KMS-11 (cell line): ENCODE results near the gene MAP3K10.
"Not testable (repeated sequence)": the region's sequence is repeated elsewhere in the genome, so short reads cannot be mapped to it uniquely, and the experiment has no call there.

Source experiments
- H2AFZ ChIP-seq: fragments of 200-600 bp; sonication (generic); 2 replicates; pipeline ENCODE4 v1.6.1; 2016; ENCODE audit warnings: antibody characterized with exemption, mixed run types, low read depth
- H3K27ac ChIP-seq: fragments of 200-600 bp; sonication (generic); 2 replicates; pipeline ENCODE4 v1.6.1; 2016; ENCODE audit warnings: mild to moderate bottlenecking, mixed run types
- H3K27me3 ChIP-seq: fragments of 200-600 bp; sonication (generic); 2 replicates; pipeline ENCODE4 v1.6.1; 2017; ENCODE audit warnings: mild to moderate bottlenecking, low read depth, mixed run types, moderate library complexity; ENCODE audit not compliant: insufficient read depth
- H3K36me3 ChIP-seq: fragments of 200-600 bp; sonication (generic); 2 replicates; pipeline ENCODE4 v1.6.1; 2017; ENCODE audit warnings: mild to moderate bottlenecking, mixed run types; ENCODE audit not compliant: insufficient read depth
- H3K4me1 ChIP-seq: fragments of 200-600 bp; sonication (generic); 2 replicates; pipeline ENCODE4 v1.6.1; 2016; ENCODE audit warnings: mild to moderate bottlenecking, low read depth, mixed run types; ENCODE audit not compliant: poor library complexity, severe bottlenecking
- H3K4me2 ChIP-seq: fragments of 200-600 bp; sonication (generic); 2 replicates; pipeline ENCODE4 v1.7.0; 2016; ENCODE audit warnings: mild to moderate bottlenecking, mixed run types
- H3K4me3 ChIP-seq: fragments of 200-600 bp; sonication (generic); IDR thresholded peaks from 2 replicates; pipeline ENCODE4 v1.6.1; 2017; ENCODE audit warnings: low read depth, low read length, mixed read lengths; ENCODE audit not compliant: insufficient read depth
- H3K79me2 ChIP-seq: fragments of 200-600 bp; sonication (generic); 2 replicates; pipeline ENCODE4 v1.6.1; 2016; ENCODE audit warnings: low read depth, mixed run types; ENCODE audit not compliant: insufficient read depth
- H3K9ac ChIP-seq: fragments of 200-600 bp; sonication (generic); 2 replicates; pipeline ENCODE4 v1.6.1; 2016; ENCODE audit warnings: mild to moderate bottlenecking, mixed run types
- H4K20me1 ChIP-seq: fragments of 200-600 bp; sonication (generic); 2 replicates; pipeline ENCODE4 v1.6.1; 2016; ENCODE audit warnings: mild to moderate bottlenecking, mixed run types; ENCODE audit not compliant: insufficient read depth
- TF ChIP-seq, protein P1 (sequence below): fragments of 200-600 bp; sonication (generic); conservative IDR thresholded peaks from 2 replicates; pipeline ENCODE4 v1.6.1; 2017; ENCODE audit warnings: low read depth, mild to moderate bottlenecking, antibody characterized with exemption, low read length, moderate library complexity, mixed read lengths

MAP3K10 gene

DNA sequence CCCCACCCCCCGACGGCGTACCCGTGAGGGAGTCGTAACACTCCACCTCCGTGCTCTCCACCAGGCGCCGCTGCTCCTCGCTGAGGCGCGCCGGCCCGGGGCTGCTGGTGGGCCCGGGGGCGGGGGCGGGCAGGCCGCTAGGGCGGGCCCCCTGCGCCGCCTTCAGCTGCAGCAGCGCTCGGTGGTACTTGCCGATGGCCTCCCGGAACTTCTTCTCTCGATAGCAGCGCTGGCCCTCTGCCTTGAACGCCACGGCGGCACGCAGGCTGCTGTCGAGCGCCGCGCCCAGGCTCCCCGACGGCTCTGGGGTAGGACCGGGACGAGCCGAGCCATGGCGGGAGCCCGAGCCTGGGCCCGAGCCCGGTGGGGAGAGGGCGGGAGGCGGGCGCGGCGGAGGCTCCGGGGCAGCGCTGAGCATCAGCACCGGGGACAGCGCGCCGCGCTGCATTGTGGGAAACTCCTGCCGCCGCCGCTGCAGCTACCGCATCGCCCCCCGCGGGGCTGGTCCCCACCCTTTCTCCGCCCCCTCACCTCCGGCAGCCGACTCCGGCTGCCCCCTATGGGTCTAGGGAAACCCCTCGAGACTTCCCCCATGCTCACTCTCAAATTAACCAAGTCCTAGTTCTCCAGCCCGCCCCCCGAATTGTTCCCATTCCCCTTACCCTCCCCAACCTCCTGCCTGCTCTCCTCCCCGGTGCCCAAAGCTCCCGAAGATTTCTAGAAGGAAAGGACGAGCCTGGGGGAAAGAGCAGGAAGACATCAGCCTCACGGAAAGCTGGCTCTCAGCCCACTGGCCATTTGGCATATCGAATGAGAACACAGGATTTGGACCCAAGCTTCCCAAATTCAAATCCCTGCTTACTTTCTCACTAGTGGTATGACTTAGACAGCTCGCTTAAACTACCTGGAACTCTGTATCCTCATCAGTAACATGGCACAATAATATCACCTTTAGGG lies 27.0 kb downstream of the MAP3K10 start, which contains the start of gene TTC9B:
TTC9B (minus strand) TSS at position 451 of the 957 bp plus-strand sequence; CDS start at position 448, 3 bp downstream.
- no peaks in the 10 kb centered on the region for H3K79me2 ChIP-seq
- H3K4me1 ChIP-seq = no peaks in the 10 kb centered on the region
- no peak within 1 kb of the TSS for H3K4me3 ChIP-seq
- H3K9ac ChIP-seq = no peak within 1 kb of the TSS
- H3K4me2 ChIP-seq = no peak within 1 kb of the TSS
- no peak within 1 kb of the TSS for H3K27ac ChIP-seq
- no peaks in the 10 kb centered on the region for H3K36me3 ChIP-seq
- H4K20me1 ChIP-seq = no peaks in the 10 kb centered on the region
- no peak within 1 kb of the TSS for H2AFZ ChIP-seq
- TF ChIP-seq, protein P1, sequence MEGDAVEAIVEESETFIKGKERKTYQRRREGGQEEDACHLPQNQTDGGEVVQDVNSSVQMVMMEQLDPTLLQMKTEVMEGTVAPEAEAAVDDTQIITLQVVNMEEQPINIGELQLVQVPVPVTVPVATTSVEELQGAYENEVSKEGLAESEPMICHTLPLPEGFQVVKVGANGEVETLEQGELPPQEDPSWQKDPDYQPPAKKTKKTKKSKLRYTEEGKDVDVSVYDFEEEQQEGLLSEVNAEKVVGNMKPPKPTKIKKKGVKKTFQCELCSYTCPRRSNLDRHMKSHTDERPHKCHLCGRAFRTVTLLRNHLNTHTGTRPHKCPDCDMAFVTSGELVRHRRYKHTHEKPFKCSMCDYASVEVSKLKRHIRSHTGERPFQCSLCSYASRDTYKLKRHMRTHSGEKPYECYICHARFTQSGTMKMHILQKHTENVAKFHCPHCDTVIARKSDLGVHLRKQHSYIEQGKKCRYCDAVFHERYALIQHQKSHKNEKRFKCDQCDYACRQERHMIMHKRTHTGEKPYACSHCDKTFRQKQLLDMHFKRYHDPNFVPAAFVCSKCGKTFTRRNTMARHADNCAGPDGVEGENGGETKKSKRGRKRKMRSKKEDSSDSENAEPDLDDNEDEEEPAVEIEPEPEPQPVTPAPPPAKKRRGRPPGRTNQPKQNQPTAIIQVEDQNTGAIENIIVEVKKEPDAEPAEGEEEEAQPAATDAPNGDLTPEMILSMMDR = no peak
- H3K27me3 ChIP-seq = no peaks in the 10 kb centered on the region; the same call in 1 of the 2 replicates

GRCh38 chr19:40219029-40219428 lies 27.8 kb downstream of the MAP3K10 start:
- H3K4me3 ChIP-seq, H3K9ac ChIP-seq, H3K79me2 ChIP-seq: not testable (repeated sequence)

DNA sequence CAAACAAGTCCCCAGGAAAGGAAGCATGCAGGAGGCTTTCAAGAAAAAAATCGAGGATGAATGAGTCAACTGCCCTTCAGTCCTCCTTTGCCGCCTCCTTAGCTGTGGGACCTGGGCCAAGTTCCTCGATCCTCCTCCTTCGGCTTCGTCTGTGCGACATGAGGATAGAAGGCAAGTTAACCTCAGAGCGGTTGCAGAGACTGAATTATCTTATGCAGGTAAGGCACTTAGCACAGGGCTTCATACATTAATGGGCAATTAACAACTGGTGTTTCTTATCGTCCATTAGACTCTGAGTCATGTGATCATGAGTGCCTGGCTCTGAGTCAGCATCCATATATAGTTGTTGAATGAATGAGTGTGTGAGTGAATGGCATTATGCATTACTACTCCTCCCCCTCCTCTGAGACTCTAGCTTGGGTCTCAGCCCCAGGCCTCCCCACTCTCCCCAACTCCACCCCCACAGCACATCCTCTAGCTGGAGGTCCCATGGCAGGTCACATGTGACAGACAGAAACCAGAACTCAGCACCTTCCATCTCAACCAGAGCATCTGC lies 28.6 kb downstream of the MAP3K10 start:
- Histone ChIP-seq H3K36me3 (no peaks in the 10 kb centered on the region), H3K4me1 (no peaks in the 10 kb centered on the region), H3K4me2 (no peak overlapping the region), H3K27ac (no peak overlapping the region), H3K9ac (no peak overlapping the region), H3K79me2 (no peaks in the 10 kb centered on the region), H2AFZ (no peak overlapping the region), H4K20me1 (no peaks in the 10 kb centered on the region), H3K4me3 (no peak overlapping the region), H3K27me3 (no peaks in the 10 kb centered on the region; the same call in 1 of the 2 replicates)
- TF ChIP-seq, protein P1 = no peak

More at GRCh38 chr19:40219029-40219428, 27.8 kb downstream of the MAP3K10 start:
- not testable (repeated sequence) for H2AFZ ChIP-seq, H3K4me1 ChIP-seq, H3K36me3 ChIP-seq, H3K4me2 ChIP-seq, H3K27ac ChIP-seq, H3K27me3 ChIP-seq, H4K20me1 ChIP-seq

GRCh38 chr19:40220674-40221073 lies 29.4 kb downstream of the MAP3K10 start:
- Histone ChIP-seq H3K27me3 (no peaks in the 10 kb centered on the region; the same call in 1 of the 2 replicates), H2AFZ (no peak overlapping the region), H3K4me2 (no peak overlapping the region)

More at GRCh38 chr19:40220674-40221073, 29.4 kb downstream of the MAP3K10 start:
- Histone ChIP-seq H3K4me3 (no peak overlapping the region), H4K20me1 (no peaks in the 10 kb centered on the region), H3K36me3 (no peaks in the 10 kb centered on the region), H3K79me2 (no peaks in the 10 kb centered on the region), H3K27ac (no peak overlapping the region), H3K9ac (no peak overlapping the region), H3K4me1 (no peaks in the 10 kb centered on the region)
- TF ChIP-seq, protein P1 = no peak
